Type B pancreatic cell (in vitro differentiated cells): ENCODE data around the gene ZNF385C. TPM values are rescaled to one million over a fixed set of nuclear protein-coding genes. Genes with fewer than 3 reads are reported as not detected.

Source experiments
- DNase-seq: peaks from one replicate; pipeline ENCODE4 v3.0.0; 2021; ENCODE audit warnings: mixed read lengths; ENCODE audit not compliant: unreplicated experiment; ENCODE audit errors: extremely low spot score
- H3K27ac Mint-ChIP-seq: 2 replicates; pipeline ENCODE4 v1.8.0; 2021; ENCODE audit warnings: mild to moderate bottlenecking, mixed read lengths
- H3K27me3 Mint-ChIP-seq: 2 replicates; pipeline ENCODE4 v1.8.0; 2021; ENCODE audit warnings: mixed read lengths
- H3K36me3 Mint-ChIP-seq: 2 replicates; pipeline ENCODE4 v1.8.0; 2021; ENCODE audit warnings: mixed read lengths
- H3K4me1 Mint-ChIP-seq: one replicate; pipeline ENCODE4 v1.8.0; 2021; ENCODE audit warnings: mixed read lengths; ENCODE audit not compliant: unreplicated experiment
- H3K4me3 Mint-ChIP-seq: 2 replicates; pipeline ENCODE4 v1.8.0; 2021; ENCODE audit warnings: mild to moderate bottlenecking, mixed read lengths
- H3K9me3 Mint-ChIP-seq: 2 replicates; pipeline ENCODE4 v1.8.0; 2021; ENCODE audit warnings: mixed read lengths
- total RNA-seq: library from RNA; stranded (reverse); gene quantifications from 2 replicates; pipeline ENCODE4 v1.2.1, GENCODE V29; 2021; ENCODE audit warnings: low replicate concordance
- TF ChIP-seq, protein P1 (sequence below): fragments of 200-600 bp; sonication (generic); conservative IDR thresholded peaks from 2 replicates; pipeline ENCODE4 v1.5.0; 2021; ENCODE audit warnings: antibody characterized with exemption, mild to moderate bottlenecking

The ZNF385C gene
- total RNA-seq, 1 donor from 2014 or later: 3.3 TPM

GRCh38 chr17:41985919-41986318, 112.4 kb downstream of the ZNF385C start:
- Mint-ChIP-seq H3K4me1 (no peaks in the 10 kb centered on the region), H3K4me3 (no peak overlapping the region), H3K36me3 (peaks cover 37% of the 10 kb centered on the region), H3K27me3 (no peaks in the 10 kb centered on the region), H3K27ac (no peak overlapping the region), H3K9me3 (no peaks in the 10 kb centered on the region)
- TF ChIP-seq, protein P1, sequence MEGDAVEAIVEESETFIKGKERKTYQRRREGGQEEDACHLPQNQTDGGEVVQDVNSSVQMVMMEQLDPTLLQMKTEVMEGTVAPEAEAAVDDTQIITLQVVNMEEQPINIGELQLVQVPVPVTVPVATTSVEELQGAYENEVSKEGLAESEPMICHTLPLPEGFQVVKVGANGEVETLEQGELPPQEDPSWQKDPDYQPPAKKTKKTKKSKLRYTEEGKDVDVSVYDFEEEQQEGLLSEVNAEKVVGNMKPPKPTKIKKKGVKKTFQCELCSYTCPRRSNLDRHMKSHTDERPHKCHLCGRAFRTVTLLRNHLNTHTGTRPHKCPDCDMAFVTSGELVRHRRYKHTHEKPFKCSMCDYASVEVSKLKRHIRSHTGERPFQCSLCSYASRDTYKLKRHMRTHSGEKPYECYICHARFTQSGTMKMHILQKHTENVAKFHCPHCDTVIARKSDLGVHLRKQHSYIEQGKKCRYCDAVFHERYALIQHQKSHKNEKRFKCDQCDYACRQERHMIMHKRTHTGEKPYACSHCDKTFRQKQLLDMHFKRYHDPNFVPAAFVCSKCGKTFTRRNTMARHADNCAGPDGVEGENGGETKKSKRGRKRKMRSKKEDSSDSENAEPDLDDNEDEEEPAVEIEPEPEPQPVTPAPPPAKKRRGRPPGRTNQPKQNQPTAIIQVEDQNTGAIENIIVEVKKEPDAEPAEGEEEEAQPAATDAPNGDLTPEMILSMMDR: no peak
- no peak for DNase-seq

GRCh38 chr17:41984454-41984853, 113.8 kb downstream of the ZNF385C start:
- no peaks in the 10 kb centered on the region for H3K27me3 Mint-ChIP-seq
- no peak overlapping the region for H3K4me3 Mint-ChIP-seq
- no peak for DNase-seq
- peaks cover 39% of the 10 kb centered on the region for H3K36me3 Mint-ChIP-seq
- no peaks in the 10 kb centered on the region for H3K4me1 Mint-ChIP-seq
- H3K27ac Mint-ChIP-seq: no peak overlapping the region
- H3K9me3 Mint-ChIP-seq: no peaks in the 10 kb centered on the region
- TF ChIP-seq, protein P1: no peak

DNA sequence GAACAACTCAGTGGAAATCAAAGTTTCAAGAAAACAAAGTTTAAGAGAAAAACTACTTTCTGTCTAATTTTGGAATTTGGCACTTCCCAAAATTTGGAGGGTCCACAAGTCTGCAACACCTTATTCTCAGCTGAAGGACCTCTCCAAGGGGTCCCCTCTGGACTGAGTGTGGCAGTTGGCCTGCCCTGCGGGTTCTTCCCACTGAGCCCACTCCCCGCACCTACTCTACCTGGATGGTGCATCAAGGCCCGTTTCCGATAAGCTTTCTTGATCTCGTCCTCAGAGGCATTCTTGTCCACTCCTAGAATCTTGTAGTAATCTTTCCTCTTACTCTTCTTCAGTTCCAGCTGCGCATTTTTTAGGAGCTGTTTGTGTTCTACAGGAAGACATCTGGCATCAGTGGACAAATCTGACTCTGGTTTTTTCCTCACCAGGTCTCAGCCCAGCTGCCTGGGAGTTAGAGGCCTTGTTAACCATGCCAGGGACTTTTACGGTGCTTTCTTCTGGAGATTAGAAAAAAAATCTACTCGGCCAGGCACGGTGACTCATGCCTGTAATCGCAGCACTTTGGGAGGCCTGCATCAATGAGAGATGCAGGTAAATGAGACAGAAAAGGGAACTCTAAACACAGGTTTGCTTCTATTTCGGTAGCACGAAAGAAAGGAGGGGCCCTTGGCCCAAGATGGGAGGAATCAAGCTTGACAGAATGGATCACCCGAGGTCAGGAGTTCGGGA, 116.1 kb downstream of the ZNF385C start:
- H3K36me3 Mint-ChIP-seq: peaks cover 38% of the 10 kb centered on the region
- no peak overlapping the region for H3K27ac Mint-ChIP-seq
- H3K4me1 Mint-ChIP-seq: no peaks in the 10 kb centered on the region
- H3K9me3 Mint-ChIP-seq: no peaks in the 10 kb centered on the region
- no peaks in the 10 kb centered on the region for H3K27me3 Mint-ChIP-seq
- no peak overlapping the region for H3K4me3 Mint-ChIP-seq
- DNase-seq: no peak
- TF ChIP-seq, protein P1: no peak

DNA sequence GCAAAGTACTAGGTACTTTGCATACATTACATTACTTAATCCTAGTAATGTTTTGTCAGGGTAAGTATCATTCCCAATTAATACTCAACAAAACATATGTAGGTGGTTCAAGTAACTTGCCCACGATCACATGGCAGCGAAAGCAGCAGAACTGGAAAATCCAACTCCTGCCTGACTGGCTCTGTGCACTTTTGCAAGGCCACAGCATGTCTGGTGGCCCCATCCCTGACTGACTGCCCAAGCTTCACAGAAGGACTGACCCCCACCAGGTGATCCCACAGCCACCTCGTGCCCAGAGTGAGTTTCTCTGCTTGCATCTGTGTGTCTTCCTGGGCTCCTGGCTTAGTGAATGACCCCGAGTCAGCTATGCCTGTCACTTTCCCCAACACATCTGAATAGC, 120.3 kb downstream of the ZNF385C start:
- no peaks in the 10 kb centered on the region for H3K9me3 Mint-ChIP-seq
- H3K4me1 Mint-ChIP-seq: peaks cover 4% of the 10 kb centered on the region
- peaks cover 20% of the 10 kb centered on the region for H3K36me3 Mint-ChIP-seq
- H3K27me3 Mint-ChIP-seq: no peaks in the 10 kb centered on the region
- TF ChIP-seq, protein P1: no peak
- H3K4me3 Mint-ChIP-seq: no peak overlapping the region
- H3K27ac Mint-ChIP-seq: peak overlapping the region; percentile 62
- DNase-seq: no peak

DNA sequence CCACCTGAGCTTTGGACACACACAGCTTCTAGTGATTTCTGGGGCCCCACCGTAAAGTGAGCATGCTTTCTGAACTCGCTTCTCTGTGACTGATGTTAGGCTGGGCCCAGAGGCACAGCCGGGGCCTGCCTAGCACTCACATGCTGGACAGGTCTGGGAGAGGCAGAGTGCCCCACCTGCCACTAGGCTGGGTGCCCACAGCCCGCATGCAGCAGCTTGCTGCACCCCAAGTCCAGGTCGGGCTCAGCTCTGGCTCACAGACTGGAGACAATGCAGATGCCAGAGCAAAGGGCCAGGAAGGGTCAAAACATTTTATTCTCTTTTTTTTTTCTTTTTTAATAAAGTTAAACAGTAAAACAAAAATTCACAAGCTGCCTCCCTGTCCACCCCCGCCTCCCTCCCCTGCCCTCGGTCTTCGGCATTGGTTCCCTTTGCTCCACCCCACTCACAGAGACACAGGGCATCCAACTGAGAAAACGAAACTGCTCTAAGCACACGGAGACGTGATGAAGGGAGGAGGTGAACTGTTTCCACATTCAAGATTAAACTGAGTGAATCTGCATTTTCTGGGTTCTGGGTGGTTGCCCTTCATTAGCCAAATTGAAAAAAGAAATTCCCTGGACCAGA, 122.0 kb downstream of the ZNF385C start:
- no peaks in the 10 kb centered on the region for H3K9me3 Mint-ChIP-seq
- H3K27me3 Mint-ChIP-seq: no peaks in the 10 kb centered on the region
- no peak overlapping the region for H3K4me3 Mint-ChIP-seq
- no peak for DNase-seq
- H3K4me1 Mint-ChIP-seq: peaks cover 9% of the 10 kb centered on the region
- H3K36me3 Mint-ChIP-seq: peaks cover 14% of the 10 kb centered on the region
- TF ChIP-seq, protein P1: no peak
- H3K27ac Mint-ChIP-seq: no peak overlapping the region

Other genes with a start within 250 kb of the ZNF385C start
- gene KLHL11, start 233.1 kb downstream of the ZNF385C start, total RNA-seq: 20.5 and 20.6 TPM in 2 replicates
- 160 and 161 TPM in 2 replicates for gene ACLY, start 179.5 kb downstream of the ZNF385C start, total RNA-seq
- 1.9 and 4.5 TPM in 2 replicates for gene ODAD4, start 167.9 kb downstream of the ZNF385C start, total RNA-seq
- gene CNP, start 131.7 kb downstream of the ZNF385C start, total RNA-seq: 60.0 and 84.3 TPM in 2 replicates
- gene DNAJC7, start 81.0 kb downstream of the ZNF385C start, total RNA-seq: 77.3 and 88.7 TPM in 2 replicates
- gene NKIRAS2, start 78.4 kb downstream of the ZNF385C start, total RNA-seq: 44.7 and 45.0 TPM in 2 replicates
- gene C17orf113, start 47.9 kb downstream of the ZNF385C start, total RNA-seq: 2.1 and 3.0 TPM in 2 replicates
- 0.72 and 1.3 TPM in 2 replicates for gene DHX58, start 14.2 kb upstream of the ZNF385C start, total RNA-seq
- 36.0 and 63.5 TPM in 2 replicates for gene KAT2A, start 22.9 kb upstream of the ZNF385C start, total RNA-seq
- 0.36 TPM in 1 of 2 replicates, not detected in the other for gene HSPB9, start 24.3 kb upstream of the ZNF385C start, total RNA-seq
- gene RAB5C, start 56.5 kb upstream of the ZNF385C start, total RNA-seq: 85.6 and 107 TPM in 2 replicates
- gene KCNH4, start 82.7 kb upstream of the ZNF385C start, total RNA-seq: not detected in 2 replicates
- not detected in 2 replicates for gene HCRT, start 87.0 kb upstream of the ZNF385C start, total RNA-seq
- gene GHDC, start 96.0 kb upstream of the ZNF385C start, total RNA-seq: 4.4 and 6.4 TPM in 2 replicates
- 22.0 and 42.3 TPM in 2 replicates for gene STAT5B, start 177.9 kb upstream of the ZNF385C start, total RNA-seq
- gene STAT5A, start 190.0 kb upstream of the ZNF385C start, total RNA-seq: 1.6 and 2.0 TPM in 2 replicates